Brain microvascular endothelial cell (primary cell): ENCODE results near the gene ETV4.

ENCODE experiments used
- DNase-seq: peaks from one replicate; pipeline ENCODE4 v3.0.0-alpha.2; 2020
- H3K27ac ChIP-seq: fragments of 250-450 bp; sonication (Bioruptor Pico); 2 replicates; pipeline ENCODE4 v1.5.1; 2020; ENCODE audit warnings: mild to moderate bottlenecking, moderate library complexity
- H3K27me3 ChIP-seq: fragments of 250-450 bp; sonication (Bioruptor Pico); replicated peaks from 2 replicates; pipeline ENCODE4 v1.5.1; 2020; ENCODE audit warnings: mild to moderate bottlenecking
- H3K36me3 ChIP-seq: fragments of 250-450 bp; sonication (Bioruptor Pico); replicated peaks from 2 replicates; pipeline ENCODE4 v1.5.1; 2020; ENCODE audit warnings: mild to moderate bottlenecking
- H3K4me3 ChIP-seq: 2 replicates; pipeline ENCODE4 v1.5.1; 2011; ENCODE audit warnings: low read depth, mild to moderate bottlenecking, control low read depth, low read length, moderate library complexity
- in situ Hi-C: cut with HindIII; loops from 2 replicates; pipeline ENCODE4 v1.10.0; 2017; ENCODE audit warnings: low sequenced_read_pairs, low pct_ligation_motif_present
- TF ChIP-seq, protein P1 (sequence below): IDR thresholded peaks from 2 replicates; pipeline ENCODE4 v1.5.1; 2011; ENCODE audit warnings: low read depth, mild to moderate bottlenecking, moderate library complexity, low read length, control low read depth, inconsistent platforms; ENCODE audit errors: missing control alignments

The ETV4 gene

DNA sequence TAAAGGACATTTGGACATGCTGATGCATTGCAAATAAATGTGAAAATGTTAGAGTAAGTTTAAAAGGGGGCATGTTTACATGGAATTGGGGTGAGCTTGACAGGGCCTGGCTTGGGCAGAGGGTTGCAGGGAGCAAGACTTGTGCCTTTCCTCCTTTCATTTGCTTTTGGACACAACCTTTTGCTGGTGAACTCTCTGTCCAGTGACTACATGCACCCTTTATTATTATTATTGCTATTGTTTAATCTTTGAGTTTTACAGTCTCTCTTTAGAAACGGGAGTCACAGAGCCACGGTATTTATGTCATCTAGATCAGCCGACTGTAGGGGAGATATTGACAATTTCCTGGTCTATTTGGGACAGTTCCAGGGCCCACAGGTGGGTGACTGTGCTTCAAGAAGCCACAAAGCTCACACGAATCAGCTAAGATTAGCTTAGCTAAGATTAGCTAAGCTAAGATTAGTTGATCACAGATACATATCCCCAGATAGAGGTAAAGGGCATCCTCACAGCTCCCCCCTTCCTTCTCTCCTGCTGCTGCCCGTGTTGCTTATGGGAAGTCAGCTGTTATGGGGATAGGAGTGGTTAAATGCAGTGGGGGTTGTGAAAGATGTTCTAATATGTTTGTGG lies 28.9 kb upstream of the ETV4 start:
- in situ Hi-C loops = no loop called here
- H3K4me3 ChIP-seq = no peak overlapping the region
- no peak overlapping the region for H3K27ac ChIP-seq
- no peaks in the 10 kb centered on the region for H3K36me3 ChIP-seq
- no peaks in the 10 kb centered on the region for H3K27me3 ChIP-seq
- no peak for DNase-seq
- TF ChIP-seq, protein P1, sequence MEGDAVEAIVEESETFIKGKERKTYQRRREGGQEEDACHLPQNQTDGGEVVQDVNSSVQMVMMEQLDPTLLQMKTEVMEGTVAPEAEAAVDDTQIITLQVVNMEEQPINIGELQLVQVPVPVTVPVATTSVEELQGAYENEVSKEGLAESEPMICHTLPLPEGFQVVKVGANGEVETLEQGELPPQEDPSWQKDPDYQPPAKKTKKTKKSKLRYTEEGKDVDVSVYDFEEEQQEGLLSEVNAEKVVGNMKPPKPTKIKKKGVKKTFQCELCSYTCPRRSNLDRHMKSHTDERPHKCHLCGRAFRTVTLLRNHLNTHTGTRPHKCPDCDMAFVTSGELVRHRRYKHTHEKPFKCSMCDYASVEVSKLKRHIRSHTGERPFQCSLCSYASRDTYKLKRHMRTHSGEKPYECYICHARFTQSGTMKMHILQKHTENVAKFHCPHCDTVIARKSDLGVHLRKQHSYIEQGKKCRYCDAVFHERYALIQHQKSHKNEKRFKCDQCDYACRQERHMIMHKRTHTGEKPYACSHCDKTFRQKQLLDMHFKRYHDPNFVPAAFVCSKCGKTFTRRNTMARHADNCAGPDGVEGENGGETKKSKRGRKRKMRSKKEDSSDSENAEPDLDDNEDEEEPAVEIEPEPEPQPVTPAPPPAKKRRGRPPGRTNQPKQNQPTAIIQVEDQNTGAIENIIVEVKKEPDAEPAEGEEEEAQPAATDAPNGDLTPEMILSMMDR = no peak

DNA sequence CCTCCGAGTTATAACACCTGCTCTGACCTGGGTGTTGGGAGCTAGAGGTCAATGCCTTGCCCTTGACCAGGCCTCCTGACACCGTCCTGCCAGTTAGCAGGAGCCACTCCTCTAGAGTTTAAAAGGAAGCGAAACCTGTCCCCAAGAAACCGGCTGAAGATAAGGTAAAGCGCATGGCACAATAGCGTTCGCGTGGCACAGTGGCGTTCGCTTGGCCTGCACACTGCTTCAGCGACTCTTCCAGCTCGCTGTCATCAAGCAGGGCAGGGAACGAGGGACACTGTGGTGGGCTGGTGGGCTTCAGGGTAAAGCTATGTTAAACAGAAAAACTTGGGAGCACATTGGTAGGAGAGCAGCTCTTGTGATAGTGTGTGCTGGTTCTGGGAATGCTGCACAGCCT lies 28.2 kb upstream of the ETV4 start:
- TF ChIP-seq, protein P1 = no peak
- H3K27ac ChIP-seq = no peak overlapping the region

DNA sequence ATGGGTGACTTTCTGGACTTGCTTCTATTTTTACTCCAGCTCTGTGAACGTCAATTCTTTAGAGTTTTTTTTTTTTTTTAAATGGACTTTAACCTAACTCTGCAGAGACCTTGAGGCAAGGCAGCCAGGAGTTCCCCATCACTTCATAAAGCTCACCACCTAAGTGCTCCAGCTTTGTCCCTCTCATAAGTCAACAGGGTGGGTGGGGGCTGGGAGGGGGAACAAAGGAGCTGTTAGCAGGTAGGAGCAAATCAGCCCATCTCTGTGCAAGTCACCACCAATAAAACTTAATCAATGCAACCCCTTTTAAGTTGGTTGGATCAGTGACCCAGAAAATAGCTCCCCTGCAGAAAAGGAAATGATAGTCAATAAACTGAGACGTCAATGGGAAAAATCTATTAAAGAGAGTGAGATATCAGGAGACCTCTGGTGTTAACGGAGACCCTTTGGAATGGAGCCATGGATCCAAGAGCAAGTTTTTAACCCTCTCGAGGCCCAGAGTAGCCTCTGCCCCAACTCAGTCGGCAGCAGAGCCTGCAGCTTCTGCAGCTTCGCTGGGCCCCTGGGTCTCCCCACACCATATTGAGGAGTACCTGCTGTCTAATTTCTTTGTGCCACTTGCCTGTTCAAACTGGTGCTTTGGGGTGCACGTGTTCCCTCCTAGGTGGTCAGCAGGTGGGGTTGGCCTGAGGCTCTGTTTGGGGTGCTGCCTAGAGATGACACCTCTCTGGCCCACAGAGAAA lies 27.6 kb upstream of the ETV4 start:
- Histone ChIP-seq H3K4me3 (no peak overlapping the region), H3K36me3 (no peaks in the 10 kb centered on the region), H3K27me3 (no peaks in the 10 kb centered on the region), H3K27ac (no peak overlapping the region)
- TF ChIP-seq, protein P1 = no peak
- DNase-seq = no peak
- in situ Hi-C loops = no loop called here

More for the DNA sequence above, 28.2 kb upstream of the ETV4 start:
- no peaks in the 10 kb centered on the region for H3K36me3 ChIP-seq
- no peak overlapping the region for H3K4me3 ChIP-seq
- in situ Hi-C loops = no loop called here
- no peaks in the 10 kb centered on the region for H3K27me3 ChIP-seq
- no peak for DNase-seq

- H3K4me3 ChIP-seq = no peak overlapping the region
- in situ Hi-C loops = no loop called here
- no peak overlapping the region for H3K27ac ChIP-seq
Observed at GRCh38 chr17:43572368-43572980, 26.3 kb upstream of the ETV4 start.

GRCh38 chr17:43570518-43570928 lies 24.4 kb upstream of the ETV4 start:
- TF ChIP-seq, protein P1 = no peak
- Histone ChIP-seq H3K36me3 (no peaks in the 10 kb centered on the region), H3K27ac (no peak overlapping the region), H3K4me3 (no peak overlapping the region), H3K27me3 (no peaks in the 10 kb centered on the region)
- peak; percentile 41 for DNase-seq
- in situ Hi-C loops = no loop called here

More at GRCh38 chr17:43572368-43572980, 26.3 kb upstream of the ETV4 start:
- Histone ChIP-seq H3K36me3 (no peaks in the 10 kb centered on the region), H3K27me3 (no peaks in the 10 kb centered on the region)
- no peak for DNase-seq
- TF ChIP-seq, protein P1 = no peak
